Measurements from ENCODE around the gene GPR15. TPM values are rescaled to one million over a fixed set of nuclear protein-coding genes. Genes with fewer than 3 reads are reported as not detected.

Gene GPR15
- total RNA-seq, 2 experiments from 2014 or later: 31.0 to 35.0 TPM

DNA sequence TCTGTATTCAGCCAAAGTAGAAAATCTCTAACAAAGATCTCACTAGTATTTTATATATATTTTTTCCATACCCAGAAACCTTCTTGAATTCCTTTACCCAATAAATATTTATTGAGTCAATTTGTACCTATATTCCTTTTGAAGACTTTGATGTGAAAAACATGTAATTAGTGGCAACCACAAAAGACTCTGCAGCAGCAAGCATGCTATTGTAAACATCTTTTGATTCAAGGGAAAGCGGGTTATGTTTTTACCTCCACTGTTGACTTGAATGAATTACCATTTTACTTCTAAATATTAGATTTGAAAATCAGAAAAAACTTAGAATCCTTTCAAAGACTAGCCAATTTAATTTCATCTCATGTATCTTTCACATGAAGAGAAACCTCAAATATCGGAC lies 2.4 kb downstream of the GPR15 start:
- Mint-ChIP-seq H3K36me3 (ENCODE audit: low read depth) (peaks cover 48% of the 10 kb centered on the region), H3K27me3 (no peaks in the 10 kb centered on the region), H3K9me3 (peaks cover 2% of the 10 kb centered on the region), H3K4me3 (peak overlapping the region; percentile 65), H3K4me1 (peaks cover 59% of the 10 kb centered on the region), H3K27ac (peak overlapping the region; percentile 77)
- CTCF ChIA-PET: no interaction called here
- DNase-seq: no peak
- POLR2A ChIA-PET: no interaction called here

DNA sequence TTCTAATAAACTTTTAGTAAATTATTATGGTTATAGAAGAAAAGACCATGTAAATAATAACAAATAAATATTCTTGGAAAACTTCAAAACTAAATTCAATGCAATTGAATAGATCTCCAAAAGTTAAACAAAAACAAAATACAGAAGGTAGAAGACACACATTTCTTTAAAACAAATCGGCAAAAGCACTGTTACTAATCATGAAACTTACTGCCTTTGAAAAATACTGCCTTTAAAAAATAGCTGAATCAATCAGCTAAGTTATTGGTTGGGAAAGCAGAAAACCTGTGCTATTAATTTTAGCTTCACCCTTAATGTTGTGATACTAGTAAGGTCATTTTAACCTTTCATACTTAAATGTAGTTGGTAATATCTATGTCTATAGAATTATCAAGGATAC lies 3.0 kb downstream of the GPR15 start:
- peak overlapping the region; percentile 51 for H3K4me3 Mint-ChIP-seq
- no peaks in the 10 kb centered on the region for H3K27me3 Mint-ChIP-seq
- peaks cover 60% of the 10 kb centered on the region for H3K4me1 Mint-ChIP-seq
- DNase-seq: no peak
- H3K27ac Mint-ChIP-seq: peak overlapping the region; percentile 63
- peaks cover 48% of the 10 kb centered on the region for H3K36me3 Mint-ChIP-seq (ENCODE audit: low read depth)
- POLR2A ChIA-PET: no interaction called here
- H3K9me3 Mint-ChIP-seq: peaks cover 2% of the 10 kb centered on the region
- CTCF ChIA-PET: no interaction called here

DNA sequence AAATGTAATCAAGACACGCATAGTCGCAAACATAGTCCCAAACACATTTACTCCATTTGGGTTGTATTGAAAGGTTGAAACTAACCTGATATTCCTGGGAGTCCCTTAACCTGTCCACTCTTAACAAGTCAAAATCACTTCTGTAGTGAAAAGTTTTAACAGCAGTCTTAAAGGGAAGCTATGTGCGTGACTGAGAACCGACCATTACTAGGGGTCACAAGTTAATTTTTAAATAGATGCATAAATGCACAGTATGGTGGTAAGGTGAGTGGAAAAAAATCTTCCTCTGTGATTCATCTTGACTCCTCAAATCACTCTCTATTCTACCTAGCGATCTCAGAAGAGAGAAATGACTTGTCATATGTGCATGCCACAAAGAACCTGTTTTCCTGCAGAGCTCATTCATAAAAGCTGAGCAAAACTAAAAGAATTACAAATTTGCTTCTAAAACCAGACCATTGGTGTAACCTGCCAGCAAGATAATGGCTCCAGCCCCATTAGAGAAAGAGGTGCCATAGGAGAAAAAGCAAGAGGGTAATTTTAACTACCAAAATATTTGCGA lies 4.8 kb downstream of the GPR15 start:
- peaks cover 3% of the 10 kb centered on the region for H3K9me3 Mint-ChIP-seq
- ChIA-PET CTCF (interaction anchor here (0.6 to 2.7 kb wide), 11 partner anchors 9 to 27 kb away, joined by 3 to 9 read pairs (median 4); partner anchors contain the start of gene CLDND1), POLR2A (interaction anchor here (0.6 to 1.8 kb wide), 7 partner anchors 9 to 568 kb away, joined by 3 to 10 read pairs (median 4); partner anchors contain the start of gene CLDND1)
- H3K4me1 Mint-ChIP-seq: peaks cover 58% of the 10 kb centered on the region
- no peak for DNase-seq
- no peaks in the 10 kb centered on the region for H3K27me3 Mint-ChIP-seq
- H3K27ac Mint-ChIP-seq: peak overlapping the region; percentile 81
- H3K4me3 Mint-ChIP-seq: peak overlapping the region; percentile 43
- peaks cover 41% of the 10 kb centered on the region for H3K36me3 Mint-ChIP-seq (ENCODE audit: low read depth)

DNA sequence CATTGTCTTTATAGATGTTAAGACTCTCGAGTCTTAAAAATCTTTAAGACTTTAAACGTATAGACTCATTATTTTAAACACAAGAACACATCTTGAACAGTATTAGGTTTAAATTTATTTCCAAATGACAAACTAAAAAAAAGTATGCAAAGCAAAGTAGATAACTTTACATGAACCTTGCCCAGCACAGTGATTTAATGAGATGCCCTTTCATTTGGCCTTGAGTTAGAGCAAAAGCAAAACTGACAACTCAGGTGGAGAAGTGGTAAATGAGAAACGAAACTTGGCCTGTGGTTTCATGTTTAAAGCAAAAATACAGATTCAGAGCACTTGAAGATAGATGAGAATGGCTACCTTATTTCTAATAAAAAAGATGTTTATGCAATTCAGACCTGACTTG lies 8.6 kb downstream of the GPR15 start:
- H3K9me3 Mint-ChIP-seq: peaks cover 11% of the 10 kb centered on the region
- H3K4me3 Mint-ChIP-seq: peak overlapping the region; percentile 10
- peak overlapping the region; percentile 84 for H3K27ac Mint-ChIP-seq
- no peaks in the 10 kb centered on the region for H3K27me3 Mint-ChIP-seq
- CTCF ChIA-PET: interaction anchor here (1.0 to 1.7 kb wide), 3 partner anchors 14 to 17 kb away, joined by 3 to 5 read pairs (median 3); no protein-coding TSS in a partner anchor
- H3K4me1 Mint-ChIP-seq: peaks cover 69% of the 10 kb centered on the region
- POLR2A ChIA-PET: no interaction called here
- peaks cover 48% of the 10 kb centered on the region for H3K36me3 Mint-ChIP-seq (ENCODE audit: low read depth)
- peak; percentile 54 for DNase-seq

DNA sequence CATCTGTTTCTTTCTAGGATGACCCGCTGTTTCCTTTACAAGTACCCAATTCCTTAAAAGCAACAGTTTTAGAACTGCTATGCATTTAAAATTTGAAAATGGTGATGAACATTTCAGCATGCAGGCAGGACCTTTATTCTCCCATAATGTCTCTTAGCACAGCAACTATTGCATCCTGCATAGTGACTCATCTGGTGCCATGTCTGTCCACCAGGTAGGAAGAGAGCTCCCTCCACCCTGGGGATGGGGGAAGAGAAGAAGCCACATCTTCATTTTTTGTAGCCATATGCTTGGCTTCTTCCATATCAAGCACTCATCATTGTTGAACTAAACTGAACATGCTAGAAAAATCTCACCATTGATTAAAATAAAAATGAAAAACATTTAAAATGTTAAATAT lies 9.9 kb downstream of the GPR15 start:
- ChIA-PET CTCF (interaction anchor here (0.7 to 2.2 kb wide), 5 partner anchors 8 to 16 kb away, joined by 3 to 10 read pairs (median 3); no protein-coding TSS in a partner anchor), POLR2A (interaction anchor here (0.7 kb wide), 1 partner anchor 9 kb away, joined by 3 read pairs; no protein-coding TSS in a partner anchor)
- peaks cover 45% of the 10 kb centered on the region for H3K36me3 Mint-ChIP-seq (ENCODE audit: low read depth)
- H3K4me3 Mint-ChIP-seq: no peak overlapping the region
- H3K9me3 Mint-ChIP-seq: peaks cover 11% of the 10 kb centered on the region
- H3K27ac Mint-ChIP-seq: peak overlapping the region; percentile 90
- peaks cover 69% of the 10 kb centered on the region for H3K4me1 Mint-ChIP-seq
- no peaks in the 10 kb centered on the region for H3K27me3 Mint-ChIP-seq
- no peak for DNase-seq

DNA sequence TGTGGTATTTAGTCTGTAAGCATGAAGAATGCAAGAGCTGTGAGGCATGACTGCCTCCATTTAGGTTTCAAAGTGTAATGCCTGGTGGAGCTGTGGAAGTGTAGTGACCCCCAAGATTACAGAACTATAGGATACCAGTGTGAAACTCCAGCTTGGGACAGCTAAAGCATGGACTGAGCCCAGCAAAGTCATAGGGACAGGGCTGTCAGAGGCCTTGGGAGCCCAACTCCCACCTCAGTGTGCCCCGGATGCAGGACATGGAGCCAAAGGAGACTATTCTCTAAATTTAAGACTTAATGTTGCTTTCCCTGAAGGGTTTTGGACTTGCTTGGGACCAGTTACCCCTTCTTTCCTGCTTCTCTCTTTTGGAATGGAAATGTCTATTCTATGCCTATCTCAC lies 10.8 kb downstream of the GPR15 start:
- Mint-ChIP-seq H3K4me3 (no peak overlapping the region), H3K36me3 (ENCODE audit: low read depth) (peaks cover 40% of the 10 kb centered on the region), H3K27me3 (no peaks in the 10 kb centered on the region), H3K27ac (no peak overlapping the region), H3K4me1 (peaks cover 63% of the 10 kb centered on the region), H3K9me3 (peaks cover 11% of the 10 kb centered on the region)
- CTCF ChIA-PET: interaction anchor here (1.0 to 2.2 kb wide), 3 partner anchors 10 to 14 kb away, joined by 3 to 10 read pairs (median 3); no protein-coding TSS in a partner anchor
- POLR2A ChIA-PET: no interaction called here
- DNase-seq: no peak

DNA sequence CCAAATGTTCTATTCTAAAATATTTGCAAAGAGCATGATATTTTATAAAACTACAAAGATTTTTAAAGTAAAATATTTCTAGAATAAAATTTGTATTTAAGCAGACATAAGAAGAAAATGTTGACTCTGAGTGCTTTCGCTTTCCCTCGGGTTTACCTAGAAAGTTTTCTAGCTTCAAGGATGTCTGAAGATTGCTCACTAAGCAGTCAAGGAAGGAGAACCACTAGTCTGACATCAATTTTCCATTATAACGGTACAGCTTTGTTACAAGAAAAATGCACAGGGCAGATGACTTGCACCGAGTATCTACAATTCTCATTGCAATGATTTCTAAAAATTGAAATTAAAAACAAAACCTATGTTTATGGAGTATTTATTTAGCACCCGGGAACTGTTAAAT lies 14.2 kb downstream of the GPR15 start:
- Mint-ChIP-seq H3K4me1 (peaks cover 70% of the 10 kb centered on the region), H3K4me3 (peak overlapping the region; percentile 53), H3K27ac (peak overlapping the region; percentile 91), H3K9me3 (peaks cover 13% of the 10 kb centered on the region), H3K36me3 (ENCODE audit: low read depth) (peaks cover 56% of the 10 kb centered on the region), H3K27me3 (no peaks in the 10 kb centered on the region)
- POLR2A ChIA-PET: interaction anchor here (0.7 to 1.1 kb wide), 3 partner anchors 9 to 12 kb away, joined by 3 to 10 read pairs (median 7); no protein-coding TSS in a partner anchor
- DNase-seq: peak; percentile 56
- CTCF ChIA-PET: interaction anchor here (0.8 to 1.8 kb wide), 7 partner anchors 9 to 56 kb away, joined by 3 to 6 read pairs (median 5); partner anchors contain the start of gene CLDND1

DNA sequence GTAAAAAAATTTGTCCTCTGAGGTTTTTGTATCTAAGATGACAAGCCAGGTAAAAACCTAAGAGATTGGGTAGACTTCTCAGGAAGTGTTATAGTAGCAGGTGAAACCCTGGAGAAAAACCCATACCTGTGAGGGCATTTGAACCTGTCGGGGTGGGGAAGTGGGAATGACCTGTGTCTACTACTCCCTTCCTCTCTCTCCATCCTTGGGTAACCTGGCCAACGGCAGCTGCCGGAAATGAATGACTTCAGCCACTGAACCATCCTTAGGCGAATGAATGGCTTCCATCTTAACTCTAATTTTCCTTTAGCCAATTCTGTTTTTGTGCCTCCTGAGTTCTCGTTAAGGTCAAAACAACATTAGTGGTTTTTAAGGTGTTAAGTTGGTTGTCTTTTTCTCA lies 16.8 kb downstream of the GPR15 start:
- no peak overlapping the region for H3K4me3 Mint-ChIP-seq
- POLR2A ChIA-PET: no interaction called here
- H3K36me3 Mint-ChIP-seq (ENCODE audit: low read depth): peaks cover 62% of the 10 kb centered on the region
- H3K27me3 Mint-ChIP-seq: no peaks in the 10 kb centered on the region
- DNase-seq: no peak
- H3K4me1 Mint-ChIP-seq: peaks cover 73% of the 10 kb centered on the region
- CTCF ChIA-PET: interaction anchor here (1.5 to 1.9 kb wide), 2 partner anchors 12 to 580 kb away, joined by 3 to 4 read pairs; no protein-coding TSS in a partner anchor
- peaks cover 10% of the 10 kb centered on the region for H3K9me3 Mint-ChIP-seq
- no peak overlapping the region for H3K27ac Mint-ChIP-seq

DNA sequence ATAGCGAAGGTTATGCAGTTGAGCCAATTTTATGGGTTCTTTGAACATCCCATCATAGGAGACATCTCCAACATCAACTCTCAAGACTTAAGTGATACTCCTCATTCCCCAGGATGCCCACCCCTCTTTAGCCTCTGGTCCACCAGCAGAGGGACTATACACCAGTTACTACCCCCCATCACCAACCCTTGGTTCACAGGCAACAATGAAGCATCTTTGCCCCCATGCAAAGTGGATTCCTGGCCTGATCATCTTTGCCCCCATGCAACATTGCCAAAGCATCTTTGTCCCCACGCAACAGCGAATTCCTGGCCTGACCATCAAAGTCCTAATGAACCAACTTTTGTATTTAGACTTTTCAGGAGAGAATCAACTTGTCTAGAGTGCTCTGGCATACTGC lies 19.1 kb downstream of the GPR15 start:
- Mint-ChIP-seq H3K36me3 (ENCODE audit: low read depth) (peaks cover 65% of the 10 kb centered on the region), H3K9me3 (peaks cover 10% of the 10 kb centered on the region), H3K27ac (peak overlapping the region; percentile 48), H3K4me3 (no peak overlapping the region), H3K27me3 (no peaks in the 10 kb centered on the region), H3K4me1 (peaks cover 80% of the 10 kb centered on the region)
- DNase-seq: no peak
- POLR2A ChIA-PET: no interaction called here
- CTCF ChIA-PET: interaction anchor here (0.9 to 1.5 kb wide), 2 partner anchors 13 to 15 kb away, joined by 4 read pairs; no protein-coding TSS in a partner anchor

DNA sequence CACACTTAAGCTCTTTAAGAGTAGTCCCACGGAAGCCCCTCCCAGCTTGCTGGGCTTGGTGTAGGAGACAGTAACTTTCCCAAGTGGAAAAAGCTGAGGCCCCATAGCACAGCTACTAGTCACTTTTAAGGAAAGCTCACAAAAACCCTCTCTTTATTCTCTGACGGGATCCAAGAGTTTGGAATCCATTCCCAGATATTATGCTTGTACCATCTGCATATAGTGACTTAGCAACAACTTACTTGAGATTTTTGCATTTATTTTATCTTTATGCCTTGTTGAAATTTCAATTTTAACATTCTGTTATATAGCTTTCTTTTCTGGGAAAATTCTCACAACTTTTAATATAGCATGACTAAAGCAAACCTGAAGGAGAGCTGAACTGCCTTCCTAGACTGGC lies 19.5 kb downstream of the GPR15 start:
- Mint-ChIP-seq H3K4me3 (no peak overlapping the region), H3K36me3 (ENCODE audit: low read depth) (peaks cover 64% of the 10 kb centered on the region), H3K9me3 (peaks cover 10% of the 10 kb centered on the region), H3K4me1 (peaks cover 80% of the 10 kb centered on the region), H3K27ac (peak overlapping the region; percentile 48), H3K27me3 (no peaks in the 10 kb centered on the region)
- DNase-seq: no peak
- POLR2A ChIA-PET: no interaction called here
- CTCF ChIA-PET: interaction anchor here (0.9 to 1.5 kb wide), 2 partner anchors 12 to 14 kb away, joined by 4 read pairs; no protein-coding TSS in a partner anchor

DNA sequence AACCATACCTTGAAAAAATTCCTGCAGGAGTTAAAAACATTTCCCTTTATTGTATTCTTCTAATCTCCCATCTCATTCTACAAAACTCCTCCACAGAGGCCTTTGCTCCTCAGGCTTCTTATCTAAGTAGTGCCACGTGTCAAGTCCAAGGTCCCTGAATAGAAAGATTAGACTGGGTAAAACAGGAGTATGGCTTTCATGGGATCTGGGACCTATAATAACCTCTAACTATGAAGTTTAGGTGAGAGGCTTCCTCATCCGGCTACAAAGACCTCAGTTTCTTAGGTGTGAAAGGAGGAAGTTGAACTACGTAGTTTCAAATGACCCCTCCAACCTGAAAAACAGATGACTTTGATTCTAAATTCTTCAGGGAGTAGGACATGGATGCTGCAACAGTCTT lies 20.0 kb downstream of the GPR15 start:
- peak overlapping the region; percentile 96 for H3K27ac Mint-ChIP-seq
- CTCF ChIA-PET: interaction anchor here (0.9 to 1.5 kb wide), 2 partner anchors 12 to 14 kb away, joined by 4 read pairs; no protein-coding TSS in a partner anchor
- peak overlapping the region; percentile 8 for H3K4me3 Mint-ChIP-seq
- POLR2A ChIA-PET: no interaction called here
- peaks cover 82% of the 10 kb centered on the region for H3K4me1 Mint-ChIP-seq
- no peaks in the 10 kb centered on the region for H3K27me3 Mint-ChIP-seq
- H3K36me3 Mint-ChIP-seq (ENCODE audit: low read depth): peaks cover 64% of the 10 kb centered on the region
- DNase-seq: no peak
- peaks cover 10% of the 10 kb centered on the region for H3K9me3 Mint-ChIP-seq

DNA sequence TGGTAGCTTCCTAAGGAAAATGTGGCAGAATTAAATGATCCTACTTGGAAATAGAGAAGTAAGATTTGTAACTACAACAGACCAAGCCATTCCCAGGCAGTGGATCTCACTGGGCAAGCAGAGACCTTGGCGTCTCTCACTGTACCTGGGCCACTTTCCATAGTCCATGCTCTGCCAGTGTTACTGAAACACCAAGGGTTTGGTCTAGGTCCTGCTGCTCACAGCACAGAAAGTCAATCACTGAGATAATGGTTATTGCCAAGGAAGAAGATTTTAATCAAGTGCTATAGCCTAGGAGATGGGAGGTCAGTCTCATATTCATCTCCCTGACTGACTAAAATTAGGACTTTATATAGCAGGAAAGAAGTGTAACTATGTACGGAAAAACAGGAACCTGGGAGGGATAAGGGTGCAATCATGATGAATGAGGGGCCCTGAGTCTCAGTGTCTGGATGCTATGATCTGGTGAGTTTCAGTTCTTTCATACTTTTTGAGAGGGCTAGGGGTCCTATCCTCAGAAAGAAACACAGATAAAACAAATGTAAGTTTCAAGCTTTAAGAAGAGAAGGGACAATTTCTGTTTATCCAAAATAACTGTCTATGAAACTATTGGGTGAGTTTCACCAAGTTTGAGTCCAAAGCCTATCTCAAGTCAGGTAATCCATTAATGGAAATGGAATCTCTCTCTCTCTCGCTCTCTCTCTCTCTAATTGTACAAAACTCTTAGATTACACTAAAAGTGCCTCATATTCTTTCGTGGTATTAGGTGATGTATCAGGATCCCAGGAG lies 20.6 kb downstream of the GPR15 start:
- ChIA-PET POLR2A (no interaction called here), CTCF (interaction anchor here (0.8 to 2.2 kb wide), 5 partner anchors 11 to 64 kb away, joined by 3 to 8 read pairs (median 4); no protein-coding TSS in a partner anchor)
- Mint-ChIP-seq H3K27ac (peak overlapping the region; percentile 96), H3K9me3 (peaks cover 10% of the 10 kb centered on the region), H3K36me3 (ENCODE audit: low read depth) (peaks cover 63% of the 10 kb centered on the region), H3K4me3 (peak overlapping the region; percentile 72), H3K27me3 (no peaks in the 10 kb centered on the region), H3K4me1 (peaks cover 89% of the 10 kb centered on the region)
- no peak for DNase-seq
